ENCODE data around the gene DPYSL5. TPM values are rescaled to one million over a fixed set of nuclear protein-coding genes. Genes with fewer than 3 reads are reported as not detected.
"Not testable (repeated sequence)": the region's sequence is repeated elsewhere in the genome, so short reads cannot be mapped to it uniquely, and the experiment has no call there.

The DPYSL5 gene
- total RNA-seq, 1 donor from 2014 or later = 313 TPM

DNA sequence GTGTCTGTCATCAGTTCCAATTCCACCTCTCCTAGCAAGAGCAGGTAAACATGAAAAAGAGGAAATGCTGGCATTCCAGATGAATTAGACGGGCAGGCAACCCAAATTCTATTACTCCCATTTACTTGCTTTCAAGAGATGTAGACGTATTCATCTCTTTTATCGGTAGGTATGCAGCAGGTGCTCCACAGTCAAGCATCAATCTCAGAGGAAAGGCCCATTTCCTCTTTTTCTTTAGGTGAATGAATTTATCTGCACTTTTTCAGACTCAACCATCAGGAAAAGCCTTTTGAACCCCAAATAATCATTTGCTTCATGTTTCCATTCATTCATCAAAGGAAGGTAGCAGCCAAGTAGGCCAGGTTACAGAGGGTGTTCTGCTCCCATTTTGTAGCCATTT, 27.9 kb downstream of the DPYSL5 start:
- DNase-seq = no peak
- Mint-ChIP-seq H3K27me3 (ENCODE audit: unreplicated experiment) (peaks cover 6% of the 10 kb centered on the region), H3K4me3 (ENCODE audit: unreplicated experiment) (no peak overlapping the region), H3K4me1 (ENCODE audit: low read depth, unreplicated experiment) (peaks cover 2% of the 10 kb centered on the region), H3K36me3 (ENCODE audit: unreplicated experiment) (peaks cover 16% of the 10 kb centered on the region), H3K27ac (ENCODE audit: unreplicated experiment) (no peak overlapping the region), H3K9me3 (ENCODE audit: unreplicated experiment) (peaks cover 3% of the 10 kb centered on the region)
- TF ChIP-seq, protein P1, sequence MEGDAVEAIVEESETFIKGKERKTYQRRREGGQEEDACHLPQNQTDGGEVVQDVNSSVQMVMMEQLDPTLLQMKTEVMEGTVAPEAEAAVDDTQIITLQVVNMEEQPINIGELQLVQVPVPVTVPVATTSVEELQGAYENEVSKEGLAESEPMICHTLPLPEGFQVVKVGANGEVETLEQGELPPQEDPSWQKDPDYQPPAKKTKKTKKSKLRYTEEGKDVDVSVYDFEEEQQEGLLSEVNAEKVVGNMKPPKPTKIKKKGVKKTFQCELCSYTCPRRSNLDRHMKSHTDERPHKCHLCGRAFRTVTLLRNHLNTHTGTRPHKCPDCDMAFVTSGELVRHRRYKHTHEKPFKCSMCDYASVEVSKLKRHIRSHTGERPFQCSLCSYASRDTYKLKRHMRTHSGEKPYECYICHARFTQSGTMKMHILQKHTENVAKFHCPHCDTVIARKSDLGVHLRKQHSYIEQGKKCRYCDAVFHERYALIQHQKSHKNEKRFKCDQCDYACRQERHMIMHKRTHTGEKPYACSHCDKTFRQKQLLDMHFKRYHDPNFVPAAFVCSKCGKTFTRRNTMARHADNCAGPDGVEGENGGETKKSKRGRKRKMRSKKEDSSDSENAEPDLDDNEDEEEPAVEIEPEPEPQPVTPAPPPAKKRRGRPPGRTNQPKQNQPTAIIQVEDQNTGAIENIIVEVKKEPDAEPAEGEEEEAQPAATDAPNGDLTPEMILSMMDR (IDR thresholded peaks at IDR 0.05; ENCODE audit: partially characterized antibody, unreplicated experiment) = no peak

DNA sequence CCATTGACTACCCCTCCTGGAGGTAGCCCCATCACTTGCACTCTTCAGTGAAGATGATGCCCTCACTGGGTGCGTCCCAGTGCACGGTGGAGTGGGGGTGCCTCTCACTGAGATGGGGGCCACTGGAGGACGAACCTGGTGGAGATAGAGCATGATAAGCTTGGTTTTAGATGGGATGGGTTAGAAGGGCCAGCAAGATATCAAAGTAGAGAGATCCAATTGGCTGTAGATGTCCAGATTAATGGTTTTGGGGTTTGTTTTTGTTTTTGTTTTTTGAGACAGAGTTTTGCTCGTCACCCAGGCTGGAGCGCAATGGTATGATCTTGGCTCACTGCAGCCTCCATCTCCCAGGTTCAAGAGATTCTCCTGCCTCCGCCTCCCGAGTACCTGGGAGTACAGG, 28.3 kb downstream of the DPYSL5 start:
- TF ChIP-seq, protein P1 (IDR thresholded peaks at IDR 0.05; ENCODE audit: partially characterized antibody, unreplicated experiment) = no peak
- peaks cover 3% of the 10 kb centered on the region for H3K9me3 Mint-ChIP-seq (ENCODE audit: unreplicated experiment)
- no peak for DNase-seq
- H3K36me3 Mint-ChIP-seq (ENCODE audit: unreplicated experiment) = peaks cover 16% of the 10 kb centered on the region
- no peak overlapping the region for H3K4me3 Mint-ChIP-seq (ENCODE audit: unreplicated experiment)
- H3K27ac Mint-ChIP-seq (ENCODE audit: unreplicated experiment) = no peak overlapping the region
- peaks cover 2% of the 10 kb centered on the region for H3K4me1 Mint-ChIP-seq (ENCODE audit: low read depth, unreplicated experiment)
- peaks cover 6% of the 10 kb centered on the region for H3K27me3 Mint-ChIP-seq (ENCODE audit: unreplicated experiment)

DNA sequence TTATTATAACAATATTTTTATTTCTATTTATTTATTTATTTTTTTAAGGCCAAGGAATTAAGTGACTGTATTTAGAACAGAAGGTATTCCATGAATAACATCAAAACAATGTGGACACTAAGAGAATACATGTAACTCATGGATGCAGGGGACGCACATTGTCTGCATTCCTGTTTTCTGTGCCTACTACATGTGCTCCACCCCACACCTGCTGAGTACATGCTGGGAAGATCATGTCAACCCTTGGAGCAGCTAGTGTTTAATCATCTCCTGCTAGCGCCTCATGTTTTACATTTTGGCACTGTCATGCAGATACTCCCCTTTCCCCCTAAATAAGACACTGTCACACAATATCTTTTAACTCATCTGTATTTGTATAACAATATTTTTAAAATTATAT, 29.3 kb downstream of the DPYSL5 start:
- Mint-ChIP-seq H3K9me3 (ENCODE audit: unreplicated experiment) (peaks cover 3% of the 10 kb centered on the region), H3K4me3 (ENCODE audit: unreplicated experiment) (no peak overlapping the region), H3K36me3 (ENCODE audit: unreplicated experiment) (peaks cover 16% of the 10 kb centered on the region), H3K4me1 (ENCODE audit: low read depth, unreplicated experiment) (peaks cover 2% of the 10 kb centered on the region), H3K27ac (ENCODE audit: unreplicated experiment) (no peak overlapping the region), H3K27me3 (ENCODE audit: unreplicated experiment) (peaks cover 6% of the 10 kb centered on the region)
- TF ChIP-seq, protein P1 (IDR thresholded peaks at IDR 0.05; ENCODE audit: partially characterized antibody, unreplicated experiment) = no peak
- DNase-seq = no peak

DNA sequence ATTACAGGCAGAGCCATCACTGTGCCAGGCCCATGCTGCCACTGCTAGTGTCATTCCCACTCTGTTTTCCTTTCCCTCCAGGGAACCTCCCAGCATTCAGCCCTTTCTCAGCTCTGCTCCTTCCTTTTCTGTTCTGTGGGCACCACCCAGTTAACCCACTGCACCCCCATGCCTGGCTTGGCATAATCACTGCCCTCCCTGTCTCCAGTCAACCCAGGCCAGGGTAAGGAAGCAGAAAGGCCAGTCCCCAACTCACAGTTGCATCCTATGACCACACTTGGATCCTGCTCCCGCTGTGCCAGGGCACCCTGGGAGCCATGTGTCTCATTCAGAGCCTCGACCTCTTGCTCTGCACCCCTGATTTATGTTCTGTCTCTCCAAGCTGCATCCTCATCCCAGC, 32.2 kb downstream of the DPYSL5 start:
- H3K4me3 Mint-ChIP-seq (ENCODE audit: unreplicated experiment) = no peak overlapping the region
- H3K27me3 Mint-ChIP-seq (ENCODE audit: unreplicated experiment) = peaks cover 7% of the 10 kb centered on the region
- DNase-seq = no peak
- H3K9me3 Mint-ChIP-seq (ENCODE audit: unreplicated experiment) = peaks cover 6% of the 10 kb centered on the region
- TF ChIP-seq, protein P1 (IDR thresholded peaks at IDR 0.05; ENCODE audit: partially characterized antibody, unreplicated experiment) = no peak
- peaks cover 10% of the 10 kb centered on the region for H3K4me1 Mint-ChIP-seq (ENCODE audit: low read depth, unreplicated experiment)
- peaks cover 16% of the 10 kb centered on the region for H3K36me3 Mint-ChIP-seq (ENCODE audit: unreplicated experiment)
- H3K27ac Mint-ChIP-seq (ENCODE audit: unreplicated experiment) = no peak overlapping the region

DNA sequence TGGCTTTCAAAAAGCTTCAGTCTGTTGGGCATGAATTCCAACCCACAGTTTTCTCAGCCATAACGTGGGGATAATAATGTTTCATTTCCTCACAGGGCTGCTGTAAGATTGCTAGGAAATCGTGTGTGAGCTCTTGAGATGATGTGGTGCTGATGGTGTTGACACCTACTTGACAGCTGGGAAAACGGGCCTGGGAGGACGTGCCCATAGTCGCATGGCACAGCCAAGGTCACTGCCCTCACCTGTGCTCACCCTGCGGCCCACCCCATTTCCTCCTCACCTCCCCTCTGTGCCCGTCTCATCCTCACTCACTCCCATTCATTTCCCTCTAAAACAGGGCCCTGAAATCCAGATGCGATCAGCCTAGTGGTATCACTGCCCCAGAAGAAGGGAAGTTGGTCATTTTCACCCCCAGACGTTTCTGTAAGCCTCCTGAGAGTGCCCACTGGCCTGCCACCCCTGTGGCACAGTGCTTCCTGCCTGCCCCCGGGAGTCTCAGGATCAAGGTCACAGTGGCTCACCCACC, 33.0 kb downstream of the DPYSL5 start:
- no peak overlapping the region for H3K27ac Mint-ChIP-seq (ENCODE audit: unreplicated experiment)
- peaks cover 10% of the 10 kb centered on the region for H3K27me3 Mint-ChIP-seq (ENCODE audit: unreplicated experiment)
- no peak overlapping the region for H3K4me3 Mint-ChIP-seq (ENCODE audit: unreplicated experiment)
- TF ChIP-seq, protein P1 (IDR thresholded peaks at IDR 0.05; ENCODE audit: partially characterized antibody, unreplicated experiment) = no peak
- H3K36me3 Mint-ChIP-seq (ENCODE audit: unreplicated experiment) = peaks cover 16% of the 10 kb centered on the region
- H3K4me1 Mint-ChIP-seq (ENCODE audit: low read depth, unreplicated experiment) = peaks cover 11% of the 10 kb centered on the region
- no peak for DNase-seq
- peaks cover 8% of the 10 kb centered on the region for H3K9me3 Mint-ChIP-seq (ENCODE audit: unreplicated experiment)

DNA sequence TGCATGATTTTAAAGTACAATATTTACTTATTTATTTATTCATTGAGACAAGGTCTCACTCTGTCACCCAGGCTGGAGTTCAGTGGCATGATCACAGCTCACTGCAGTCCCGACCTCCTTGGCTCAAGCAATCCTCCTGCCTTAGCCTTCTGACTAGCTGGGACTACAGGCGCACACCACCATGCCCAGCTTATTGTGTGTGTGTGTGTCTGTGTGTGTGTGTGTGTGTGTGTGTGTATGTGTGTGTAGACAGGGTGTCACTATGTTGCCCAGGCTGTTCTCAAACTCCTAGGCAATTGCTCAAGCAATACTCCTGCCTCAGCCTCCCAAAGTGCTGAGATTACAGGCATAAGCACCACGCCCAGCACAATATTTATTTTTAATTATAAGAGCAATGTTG, 34.3 kb downstream of the DPYSL5 start:
- Mint-ChIP-seq H3K27me3 (ENCODE audit: unreplicated experiment) (peaks cover 10% of the 10 kb centered on the region), H3K4me1 (ENCODE audit: low read depth, unreplicated experiment) (peaks cover 18% of the 10 kb centered on the region), H3K36me3 (ENCODE audit: unreplicated experiment) (peaks cover 16% of the 10 kb centered on the region)
- not testable (repeated sequence) for H3K27ac Mint-ChIP-seq (ENCODE audit: unreplicated experiment); H3K4me3 Mint-ChIP-seq (ENCODE audit: unreplicated experiment); H3K9me3 Mint-ChIP-seq (ENCODE audit: unreplicated experiment); DNase-seq
